H1 (cell line): ENCODE data around the gene TGM4. TPM values are rescaled to one million over a fixed set of nuclear protein-coding genes. Genes with fewer than 3 reads are reported as not detected.

ENCODE experiments used
- CEBPB ChIP-seq: IDR thresholded peaks from 2 replicates; pipeline ENCODE4 v1.6.1; 2012; ENCODE audit warnings: low read depth, low read length
- CTBP2 ChIP-seq: IDR thresholded peaks from 2 replicates; pipeline ENCODE4 v1.7.0; 2011; ENCODE audit warnings: borderline replicate concordance, mild to moderate bottlenecking, moderate library complexity, mixed read lengths, low read length; ENCODE audit not compliant: insufficient read depth, insufficient read length
- POU5F1 ChIP-seq: IDR thresholded peaks from 2 replicates; pipeline ENCODE4 v1.6.1; 2011; ENCODE audit warnings: low read depth, mild to moderate bottlenecking, low read length, moderate library complexity
- SIN3A ChIP-seq, 2 experiments: IDR thresholded peaks in 1 of 2; conservative IDR thresholded peaks in 1 of 2; 2 replicates each; pipeline ENCODE4 v1.6.1; 2011 to 2012; ENCODE audit warnings: low read length in 2 of 2, improper control_type of control experiment in 1 of 2, low read depth in 1 of 2, mild to moderate bottlenecking in 1 of 2
- SRF ChIP-seq: IDR thresholded peaks from 2 replicates; pipeline ENCODE4 v1.6.1; 2011; ENCODE audit warnings: mild to moderate bottlenecking, low read depth, low read length, moderate library complexity
- polyA plus RNA-seq, 7 experiments: library from polyadenylated mRNA; depleted of rRNA in 3 of 7; stranded (reverse) in 5 of 7; unstranded in 2 of 7; fragments of >200 nt in 5 of 7; fragments of 200-250 nt in 2 of 7; gene quantifications; 1 replicate in 5 of 7; 2 replicates in 1 of 7; 4 replicates in 1 of 7; pipeline versions ENCODE4 v1.2.1 to v1.2.3, GENCODE V29; 2011 to 2013; ENCODE audit warnings: missing spikeins in 2 of 7, mixed read lengths in 2 of 7
- total RNA-seq: library from RNA; stranded (reverse); fragmentation: NEBNext Ultra II Directional; extraction: Animal tissue kit (Norgen Biotek cat#: 25700); gene quantifications from 2 replicates; pipeline ENCODE4 v1.2.1, GENCODE V29; 2021

The TGM4 gene
- total and polyA plus RNA-seq, 2 of the 8 experiments (the other 6 are each of a cell fraction or from before 2014, with no cell fraction given), result 0.02 TPM; not detected in 1

DNA sequence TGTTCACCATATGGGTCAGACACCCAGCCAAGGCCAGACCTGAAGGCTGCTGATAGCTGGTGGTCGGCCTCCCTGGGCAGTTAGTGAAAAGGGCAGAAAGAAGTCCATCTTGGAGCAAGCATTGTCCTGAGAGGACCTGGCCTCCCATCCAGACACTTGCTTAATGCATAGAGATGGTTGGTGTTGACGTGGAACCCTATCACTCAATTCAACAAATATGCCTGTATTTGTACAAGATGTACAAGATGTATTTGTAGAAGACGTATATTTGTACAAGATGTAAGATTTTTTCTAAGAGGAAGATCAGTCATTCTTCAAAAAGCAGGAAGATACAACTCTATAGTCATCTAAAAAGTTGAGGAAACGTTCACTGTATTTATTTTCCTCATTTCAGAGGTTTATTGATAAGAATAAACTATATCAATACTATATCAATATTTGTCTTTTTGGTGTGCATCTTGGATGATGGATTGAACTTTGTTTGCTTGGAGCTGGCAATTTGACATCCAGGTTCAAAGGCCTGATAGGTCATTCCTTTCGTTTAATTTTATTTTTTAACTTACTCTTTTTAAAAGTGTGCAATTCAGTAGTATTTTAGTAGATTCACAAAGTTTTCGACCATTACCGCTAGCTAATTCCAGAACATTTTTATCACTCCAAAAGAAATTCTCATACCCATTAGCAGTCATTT lies 6.8 kb upstream of the TGM4 start (continued):
- TF ChIP-seq CEBPB (no peak), CTBP2 (no peak), POU5F1 (no peak), SIN3A (conservative IDR thresholded peaks at IDR 0.05 in 1 of 2, IDR thresholded peaks at IDR 0.05 in 1 of 2; ENCODE audit: low read depth in 1 of 2, low read length in 2 of 2) (no peak), SRF (no peak)
